Endodermal cell (in vitro differentiated cells): Measurements from ENCODE around the gene DGCR2. TPM values are rescaled to one million over a fixed set of nuclear protein-coding genes. Genes with fewer than 3 reads are reported as not detected.
A peak's percentile ranks its signal among the peaks of the same experiment; 100 is the strongest.

ENCODE experiments used
- DNase-seq: peaks from one replicate; pipeline ENCODE4 v3.0.0-alpha.2; 2017
- H3K27ac ChIP-seq: 2 replicates; pipeline ENCODE4 v1.5.1; 2013; ENCODE audit warnings: mild to moderate bottlenecking, low read depth, low read length, moderate library complexity
- H3K27me3 ChIP-seq: 2 replicates; pipeline ENCODE4 v1.6.1; 2013; ENCODE audit warnings: mild to moderate bottlenecking, low read length, moderate library complexity; ENCODE audit not compliant: insufficient read depth, control insufficient read depth, poor library complexity, severe bottlenecking
- H3K36me3 ChIP-seq: 2 replicates; pipeline ENCODE4 v1.7.0; 2013; ENCODE audit warnings: mild to moderate bottlenecking, low read length, moderate library complexity; ENCODE audit not compliant: control insufficient read depth, insufficient read depth
- H3K4me1 ChIP-seq: one replicate; pipeline ENCODE4 v1.7.0; 2013; ENCODE audit warnings: low read length; ENCODE audit not compliant: control insufficient read depth, insufficient read depth
- H3K4me3 ChIP-seq: 2 replicates; pipeline ENCODE4 v1.5.1; 2013; ENCODE audit warnings: mild to moderate bottlenecking, low read length, moderate library complexity
- H3K9ac ChIP-seq: 2 replicates; pipeline ENCODE4 v1.6.1; 2013; ENCODE audit warnings: mild to moderate bottlenecking, low read length, moderate library complexity; ENCODE audit not compliant: poor library complexity, severe bottlenecking; ENCODE audit errors: extremely low read depth
- H3K9me3 ChIP-seq: 2 replicates; pipeline ENCODE4 v1.6.1; 2013; ENCODE audit warnings: mild to moderate bottlenecking, low read length, moderate library complexity; ENCODE audit not compliant: control insufficient read depth
- H3K27ac Mint-ChIP-seq: 2 replicates; pipeline ENCODE4 v1.8.0; 2020; ENCODE audit warnings: mixed read lengths
- H3K27me3 Mint-ChIP-seq: 2 replicates; pipeline ENCODE4 v1.8.0; 2021; ENCODE audit warnings: mild to moderate bottlenecking, mixed read lengths; ENCODE audit not compliant: insufficient read depth
- H3K36me3 Mint-ChIP-seq: 2 replicates; pipeline ENCODE4 v1.8.0; 2020; ENCODE audit warnings: low read depth, mixed read lengths
- H3K4me1 Mint-ChIP-seq: 2 replicates; pipeline ENCODE4 v1.8.0; 2020; ENCODE audit warnings: mixed read lengths
- H3K4me3 Mint-ChIP-seq: 2 replicates; pipeline ENCODE4 v1.8.0; 2020; ENCODE audit warnings: mild to moderate bottlenecking, moderate library complexity, mixed read lengths
- H3K9me3 Mint-ChIP-seq: 2 replicates; pipeline ENCODE4 v1.8.0; 2020; ENCODE audit warnings: mild to moderate bottlenecking, mixed read lengths
- CTCF ChIP-seq: fragments of 200-600 bp; sonication (generic); conservative IDR thresholded peaks from 2 replicates; pipeline ENCODE4 v1.5.0; 2021; ENCODE audit warnings: antibody characterized with exemption, mild to moderate bottlenecking
- WGBS, 2 experiments: methylation state at CpG; one replicate each; pipeline versions ENCODE4 v1.1.5 to v1.1.7; 2013; ENCODE audit warnings: missing lambda C conversion rate in 2 of 2, mixed read lengths in 1 of 2; ENCODE audit not compliant: insufficient coverage in 1 of 2, insufficient read length in 1 of 2; 5-methylcytosine and 5-hydroxymethylcytosine counted together
- total RNA-seq, 2 donors: library from RNA; stranded (reverse); fragmentation: NEBNext Ultra II Directional in 1 of 2; extraction: Animal tissue kit (Norgen Biotek cat#: 25700) in 1 of 2; gene quantifications; 2 replicates in 1 of 2; 3 replicates in 1 of 2; pipeline ENCODE4 v1.2.1, GENCODE V29; 2021

DGCR2 gene
- total RNA-seq, 2 donors from 2014 or later = 54.6 to 62.9 TPM

- no peak overlapping the region for H3K27ac ChIP-seq
- H3K9me3 Mint-ChIP-seq = no peaks in the 10 kb centered on the region
- WGBS, 2 experiments = 85 to 86% methylated on average over 1 to 5 of the region's 5 CpGs
- H3K4me1 ChIP-seq = no peaks in the 10 kb centered on the region
- H3K4me3 ChIP-seq = no peak overlapping the region
- no peaks in the 10 kb centered on the region for H3K27me3 ChIP-seq
- no peak for DNase-seq
- H3K9me3 ChIP-seq = no peaks in the 10 kb centered on the region
- H3K9ac ChIP-seq = no peak overlapping the region
- H3K27ac Mint-ChIP-seq = peak overlapping the region; percentile 20
- peaks cover 58% of the 10 kb centered on the region for H3K36me3 Mint-ChIP-seq
- peaks cover 51% of the 10 kb centered on the region for H3K36me3 ChIP-seq
- no peaks in the 10 kb centered on the region for H3K4me1 Mint-ChIP-seq
- no peak overlapping the region for H3K4me3 Mint-ChIP-seq
- no peaks in the 10 kb centered on the region for H3K27me3 Mint-ChIP-seq
- no peak for TF ChIP-seq CTCF
Observed at GRCh38 chr22:19070397-19071169, 51.6 kb downstream of the DGCR2 start.

GRCh38 chr22:19069451-19069850 is 52.8 kb downstream of the DGCR2 start:
- Histone ChIP-seq H3K9ac (no peak overlapping the region), H3K4me3 (no peak overlapping the region), H3K9me3 (no peaks in the 10 kb centered on the region), H3K36me3 (peaks cover 62% of the 10 kb centered on the region), H3K27me3 (no peaks in the 10 kb centered on the region), H3K27ac (no peak overlapping the region), H3K4me1 (no peaks in the 10 kb centered on the region)
- H3K9me3 Mint-ChIP-seq = no peaks in the 10 kb centered on the region
- no peak for TF ChIP-seq CTCF
- WGBS, 2 experiments = 91 to 100% methylated on average over 2 to 3 of the region's 3 CpGs
- H3K27me3 Mint-ChIP-seq = no peaks in the 10 kb centered on the region
- H3K4me3 Mint-ChIP-seq = no peak overlapping the region
- no peak for DNase-seq
- peaks cover 64% of the 10 kb centered on the region for H3K36me3 Mint-ChIP-seq
- H3K4me1 Mint-ChIP-seq = no peaks in the 10 kb centered on the region
- H3K27ac Mint-ChIP-seq = no peak overlapping the region

GRCh38 chr22:19068784-19069271 is 53.4 kb downstream of the DGCR2 start:
- H3K36me3 Mint-ChIP-seq = peaks cover 64% of the 10 kb centered on the region
- Histone ChIP-seq H3K27me3 (no peaks in the 10 kb centered on the region), H3K9ac (no peak overlapping the region), H3K4me3 (no peak overlapping the region), H3K4me1 (no peaks in the 10 kb centered on the region), H3K27ac (no peak overlapping the region), H3K9me3 (no peaks in the 10 kb centered on the region), H3K36me3 (peaks cover 68% of the 10 kb centered on the region)
- H3K9me3 Mint-ChIP-seq = no peaks in the 10 kb centered on the region
- no peak overlapping the region for H3K27ac Mint-ChIP-seq
- H3K27me3 Mint-ChIP-seq = no peaks in the 10 kb centered on the region
- H3K4me3 Mint-ChIP-seq = no peak overlapping the region
- TF ChIP-seq CTCF = no peak
- no peak for DNase-seq
- 95 to 100% methylated on average over 4 to 5 of the region's 5 CpGs for WGBS, 2 experiments
- no peaks in the 10 kb centered on the region for H3K4me1 Mint-ChIP-seq
